ENCODE measurements around the gene TOMM5.

Gene TOMM5

DNA sequence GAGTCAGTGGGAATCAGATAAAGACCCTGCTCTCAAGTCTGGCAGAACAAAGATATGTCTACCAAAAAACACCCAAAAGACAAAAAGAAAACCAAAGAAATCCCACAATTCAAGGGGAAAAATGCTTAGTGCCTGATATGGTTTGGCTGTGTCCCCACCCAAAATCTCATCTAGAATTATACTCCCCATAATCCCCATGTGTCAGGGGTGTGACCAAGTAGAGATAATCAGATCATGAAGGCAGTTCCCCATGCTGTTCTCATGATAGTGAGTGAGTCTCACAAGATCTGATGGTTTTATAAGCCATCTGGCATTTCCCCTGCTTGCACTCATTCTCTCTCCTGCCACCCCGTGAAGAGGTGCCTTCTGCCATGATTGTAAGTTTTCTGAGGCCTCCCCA is 29.6 kb downstream of the TOMM5 start:
- peaks cover 52% of the 10 kb centered on the region for H3K4me1 ChIP-seq (ENCODE audit: control insufficient read depth, low read length)
- no peaks in the 10 kb centered on the region for H3K9me2 ChIP-seq (replicated peaks; ENCODE audit: control insufficient read depth, low read length)
- H3K27me3 ChIP-seq (ENCODE audit: control insufficient read depth, low read length): no peaks in the 10 kb centered on the region
- H4K20me1 ChIP-seq (ENCODE audit: control insufficient read depth, insufficient read depth, low read depth, low read length): no peaks in the 10 kb centered on the region
- peaks cover 3% of the 10 kb centered on the region; the same call in 1 of the 2 replicates for H3F3A ChIP-seq (ENCODE audit: control insufficient read depth, insufficient read depth)
- H3K27ac ChIP-seq (ENCODE audit: low read depth, low read length): no peak overlapping the region
- peaks cover 25% of the 10 kb centered on the region for H3K36me3 ChIP-seq (ENCODE audit: control insufficient read depth, low read length)
- TF ChIP-seq, protein P1, sequence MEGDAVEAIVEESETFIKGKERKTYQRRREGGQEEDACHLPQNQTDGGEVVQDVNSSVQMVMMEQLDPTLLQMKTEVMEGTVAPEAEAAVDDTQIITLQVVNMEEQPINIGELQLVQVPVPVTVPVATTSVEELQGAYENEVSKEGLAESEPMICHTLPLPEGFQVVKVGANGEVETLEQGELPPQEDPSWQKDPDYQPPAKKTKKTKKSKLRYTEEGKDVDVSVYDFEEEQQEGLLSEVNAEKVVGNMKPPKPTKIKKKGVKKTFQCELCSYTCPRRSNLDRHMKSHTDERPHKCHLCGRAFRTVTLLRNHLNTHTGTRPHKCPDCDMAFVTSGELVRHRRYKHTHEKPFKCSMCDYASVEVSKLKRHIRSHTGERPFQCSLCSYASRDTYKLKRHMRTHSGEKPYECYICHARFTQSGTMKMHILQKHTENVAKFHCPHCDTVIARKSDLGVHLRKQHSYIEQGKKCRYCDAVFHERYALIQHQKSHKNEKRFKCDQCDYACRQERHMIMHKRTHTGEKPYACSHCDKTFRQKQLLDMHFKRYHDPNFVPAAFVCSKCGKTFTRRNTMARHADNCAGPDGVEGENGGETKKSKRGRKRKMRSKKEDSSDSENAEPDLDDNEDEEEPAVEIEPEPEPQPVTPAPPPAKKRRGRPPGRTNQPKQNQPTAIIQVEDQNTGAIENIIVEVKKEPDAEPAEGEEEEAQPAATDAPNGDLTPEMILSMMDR (IDR thresholded peaks at IDR 0.05; ENCODE audit: low read depth, low read length, poor library complexity, severe bottlenecking): no peak
- no peak for TF ChIP-seq EZH2phosphoT487 (IDR thresholded peaks at IDR 0.05; ENCODE audit: borderline replicate concordance, low read length)
- H3K79me2 ChIP-seq (ENCODE audit: control insufficient read depth, low read length): peaks cover 23% of the 10 kb centered on the region
- no peak overlapping the region for H3K4me3 ChIP-seq (ENCODE audit: low read length)
- peaks cover 22% of the 10 kb centered on the region for H3K9me3 ChIP-seq (ENCODE audit: control insufficient read depth, insufficient read depth, low read length)
- H3K4me2 ChIP-seq (ENCODE audit: low read length): peak overlapping the region; percentile 61

DNA sequence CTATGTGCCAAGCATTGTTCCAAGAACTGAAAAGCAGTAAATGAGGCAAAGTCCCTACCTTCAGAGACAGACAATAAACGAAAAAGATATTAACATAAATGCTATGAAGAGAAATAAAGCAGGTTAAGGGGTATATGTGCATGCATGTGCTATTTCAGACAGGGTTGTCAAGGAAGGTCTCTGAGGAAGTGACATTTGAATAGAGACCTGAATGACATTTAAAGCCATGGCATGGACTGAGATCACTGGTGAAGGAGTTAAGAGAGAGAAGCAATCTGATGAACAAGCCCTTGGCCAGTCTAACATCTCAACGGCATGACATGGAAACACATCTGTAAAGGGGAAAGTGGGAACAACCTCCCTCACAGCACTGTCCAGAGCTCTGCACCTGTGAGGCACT is 30.7 kb downstream of the TOMM5 start:
- Histone ChIP-seq H3K4me3 (ENCODE audit: low read length) (peak overlapping the region; percentile 38), H3K4me1 (ENCODE audit: control insufficient read depth, low read length) (peaks cover 41% of the 10 kb centered on the region), H3K27me3 (ENCODE audit: control insufficient read depth, low read length) (no peaks in the 10 kb centered on the region), H3K9me3 (ENCODE audit: control insufficient read depth, insufficient read depth, low read length) (peaks cover 22% of the 10 kb centered on the region), H3K79me2 (ENCODE audit: control insufficient read depth, low read length) (peaks cover 17% of the 10 kb centered on the region), H3K4me2 (ENCODE audit: low read length) (peak overlapping the region; percentile 61), H3K9me2 (replicated peaks; ENCODE audit: control insufficient read depth, low read length) (no peaks in the 10 kb centered on the region), H4K20me1 (ENCODE audit: control insufficient read depth, insufficient read depth, low read depth, low read length) (no peaks in the 10 kb centered on the region), H3K27ac (ENCODE audit: low read depth, low read length) (no peak overlapping the region), H3K36me3 (ENCODE audit: control insufficient read depth, low read length) (peaks cover 25% of the 10 kb centered on the region), H3F3A (ENCODE audit: control insufficient read depth, insufficient read depth) (peaks cover 3% of the 10 kb centered on the region; the same call in 1 of the 2 replicates)
- no peak for TF ChIP-seq EZH2phosphoT487 (IDR thresholded peaks at IDR 0.05; ENCODE audit: borderline replicate concordance, low read length)
- TF ChIP-seq, protein P1 (IDR thresholded peaks at IDR 0.05; ENCODE audit: low read depth, low read length, poor library complexity, severe bottlenecking): no peak

DNA sequence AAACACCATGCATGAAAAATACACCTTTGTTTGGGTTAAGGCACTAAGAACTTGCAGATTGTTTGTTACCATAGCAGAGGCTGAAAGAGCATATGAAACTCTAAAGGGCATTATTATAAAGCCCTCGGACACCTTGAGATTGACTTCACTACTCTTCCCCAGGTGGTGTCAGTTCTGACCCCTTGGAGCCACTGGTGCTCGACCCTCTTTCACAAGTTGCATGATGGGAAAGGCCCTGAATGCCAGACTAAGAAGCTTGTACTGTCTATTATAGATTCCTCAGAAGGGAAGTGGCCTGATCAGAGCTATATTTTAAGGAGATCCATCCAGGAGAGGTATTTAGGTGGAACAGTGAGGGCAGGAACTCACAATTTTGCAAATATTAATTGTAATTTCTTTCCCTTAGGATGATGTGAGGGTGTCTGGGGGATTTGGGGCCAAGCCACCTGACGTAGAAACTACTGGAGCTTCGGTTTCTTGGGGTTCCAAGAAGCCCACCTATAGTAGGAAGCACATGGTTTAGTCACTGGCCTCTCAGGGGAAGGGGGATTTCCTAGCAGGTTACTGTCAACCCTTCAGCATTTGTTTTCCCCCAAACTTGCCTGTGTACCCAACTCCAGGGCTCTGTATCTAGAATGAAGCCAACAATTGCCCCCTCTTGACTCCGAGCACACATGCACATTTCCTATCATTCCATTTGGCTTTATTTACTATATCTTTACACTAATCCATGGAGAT is 32.4 kb downstream of the TOMM5 start:
- Histone ChIP-seq H3K9me2 (replicated peaks; ENCODE audit: control insufficient read depth, low read length) (no peaks in the 10 kb centered on the region), H3K9me3 (ENCODE audit: control insufficient read depth, insufficient read depth, low read length) (peaks cover 17% of the 10 kb centered on the region), H3K4me1 (ENCODE audit: control insufficient read depth, low read length) (peaks cover 24% of the 10 kb centered on the region), H3K4me3 (ENCODE audit: low read length) (no peak overlapping the region), H4K20me1 (ENCODE audit: control insufficient read depth, insufficient read depth, low read depth, low read length) (no peaks in the 10 kb centered on the region), H3K4me2 (ENCODE audit: low read length) (no peak overlapping the region), H3K27ac (ENCODE audit: low read depth, low read length) (no peak overlapping the region), H3K36me3 (ENCODE audit: control insufficient read depth, low read length) (peaks cover 21% of the 10 kb centered on the region), H3F3A (ENCODE audit: control insufficient read depth, insufficient read depth) (no peaks in the 10 kb centered on the region; the same call in 1 of the 2 replicates), H3K79me2 (ENCODE audit: control insufficient read depth, low read length) (peaks cover 17% of the 10 kb centered on the region), H3K27me3 (ENCODE audit: control insufficient read depth, low read length) (no peaks in the 10 kb centered on the region)
- TF ChIP-seq EZH2phosphoT487 (IDR thresholded peaks at IDR 0.05; ENCODE audit: borderline replicate concordance, low read length): no peak
- TF ChIP-seq, protein P1 (IDR thresholded peaks at IDR 0.05; ENCODE audit: low read depth, low read length, poor library complexity, severe bottlenecking): no peak
